Thyroid gland (tissue), 4 donors: ENCODE results near the gene KDM5B. TPM values are rescaled to one million over a fixed set of nuclear protein-coding genes. Genes with fewer than 3 reads are reported as not detected.

Experiments used
- DNase-seq, 2 donors: peaks; one replicate each; pipeline ENCODE4 v3.0.0-alpha.2; 2019
- H3K27ac ChIP-seq, 3 donors: fragments of 200-600 bp; sonication (generic); 1 replicate in 2 of 3; 2 replicates in 1 of 3; pipeline ENCODE4 v1.5.1; 2016 to 2019; ENCODE audit warnings: mild to moderate bottlenecking in 1 of 3, moderate library complexity in 1 of 3
- H3K27me3 ChIP-seq: fragments of 200-600 bp; sonication (generic); one replicate; pipeline ENCODE4 v1.5.1; 2019
- H3K36me3 ChIP-seq, 2 donors: fragments of 200-600 bp; sonication (generic); one replicate each; pipeline ENCODE4 v1.5.1; 2016 to 2019
- H3K4me1 ChIP-seq, 2 donors: fragments of 200-600 bp; sonication (generic); one replicate each; pipeline ENCODE4 v1.5.1; 2017 to 2019
- H3K4me3 ChIP-seq, 3 donors: fragments of 200-600 bp; sonication (generic); replicated peaks in 1 of 3; 1 replicate in 2 of 3; 2 replicates in 1 of 3; pipeline ENCODE4 v1.5.1; 2016; ENCODE audit warnings: mild to moderate bottlenecking in 1 of 3
- H3K9me3 ChIP-seq: fragments of 200-600 bp; sonication (generic); one replicate; pipeline ENCODE4 v1.5.1; 2017
- CTCF ChIP-seq, 6 experiments: fragments of 200-600 bp in 3 of 6; fragments of 450-650 bp in 3 of 6; sonication (generic) in 3 of 6; IDR thresholded peaks; one replicate each; pipeline ENCODE4 v1.5.1; 2016 to 2019; ENCODE audit warnings: antibody characterized with exemption in 6 of 6, mild to moderate bottlenecking in 2 of 6, inconsistent platforms in 1 of 6, moderate library complexity in 1 of 6
- POLR2A ChIP-seq, 2 donors: fragments of 450-650 bp; IDR thresholded peaks; one replicate each; pipeline ENCODE4 v1.6.1; 2017; ENCODE audit warnings: antibody characterized with exemption in 2 of 2, mild to moderate bottlenecking in 2 of 2, moderate library complexity in 1 of 2
- WGBS, 2 donors: methylation state at CpG; one replicate each; pipeline ENCODE4 v1.1.5; 2017; 5-methylcytosine and 5-hydroxymethylcytosine counted together
- intact Hi-C: fragments of 100-400 bp; cut with DNase I; formaldehyde crosslinking; loops from one replicate; pipeline ENCODE4 v1.15.1; 2023
- total RNA-seq, 4 donors: library from RNA; depleted of rRNA; stranded (reverse); fragments of >200 nt; gene quantifications; one replicate each; pipeline ENCODE4 v1.2.3, GENCODE V29; 2016

KDM5B gene
- total RNA-seq, 4 donors from 2014 or later = 53.1 to 78.5 (median 61.2) TPM

GRCh38 chr1:202815120-202815519 is 6.9 kb upstream of the KDM5B start:
- Histone ChIP-seq H3K36me3 (no peaks in the 10 kb centered on the region), H3K27me3 (no peaks in the 10 kb centered on the region), H3K4me1 (peaks cover 0 to 6% of the 10 kb centered on the region in 2 donors), H3K9me3 (no peaks in the 10 kb centered on the region), H3K4me3 (no peak overlapping the region), H3K27ac (no peak overlapping the region)
- intact Hi-C loops = no loop called here
- DNase-seq = no peak
- TF ChIP-seq CTCF (IDR thresholded peaks at IDR 0.05) (no peak), POLR2A (IDR thresholded peaks at IDR 0.05) (no peak)
- WGBS, 2 donors = 75% methylated on average over 10 of the region's 10 CpGs

GRCh38 chr1:202812176-202813026 is 4.2 kb upstream of the KDM5B start:
- DNase-seq = no peak
- intact Hi-C loops = loop anchor here (5.0 kb wide), 1 partner anchor 45 kb away; no protein-coding TSS in a partner anchor

GRCh38 chr1:202811296-202812175 is 3.3 kb upstream of the KDM5B start:
- 10 to 12% methylated on average over 34 of the region's 43 CpGs for WGBS, 2 donors
- H3K4me1 ChIP-seq = peaks cover under 1 to 6% of the 10 kb centered on the region in 2 donors
- DNase-seq = peak; percentile 9 to 28
- no peaks in the 10 kb centered on the region for H3K36me3 ChIP-seq
- TF ChIP-seq CTCF (IDR thresholded peaks at IDR 0.05) = no peak
- TF ChIP-seq POLR2A (IDR thresholded peaks at IDR 0.05) = no peak
- intact Hi-C loops = loop anchor here (5.0 kb wide), 1 partner anchor 46 kb away; no protein-coding TSS in a partner anchor
- peak overlapping the region; percentile 38 to 63 (median 51) for H3K4me3 ChIP-seq
- H3K9me3 ChIP-seq = no peaks in the 10 kb centered on the region
- H3K27ac ChIP-seq = peak overlapping the region in 1 of 3 donors; percentile 0
- no peaks in the 10 kb centered on the region for H3K27me3 ChIP-seq

More at GRCh38 chr1:202812176-202813026, 4.2 kb upstream of the KDM5B start:
- H3K27ac ChIP-seq = no peak overlapping the region
- H3K4me3 ChIP-seq = no peak overlapping the region
- TF ChIP-seq POLR2A (IDR thresholded peaks at IDR 0.05) (no peak), CTCF (IDR thresholded peaks at IDR 0.05) (no peak)
- WGBS, 2 donors = 53 to 58% methylated on average over 8 to 9 of the region's 9 CpGs
- no peaks in the 10 kb centered on the region for H3K27me3 ChIP-seq
- H3K4me1 ChIP-seq = peaks cover 0 to 6% of the 10 kb centered on the region in 2 donors
- H3K36me3 ChIP-seq = no peaks in the 10 kb centered on the region
- H3K9me3 ChIP-seq = no peaks in the 10 kb centered on the region

DNA sequence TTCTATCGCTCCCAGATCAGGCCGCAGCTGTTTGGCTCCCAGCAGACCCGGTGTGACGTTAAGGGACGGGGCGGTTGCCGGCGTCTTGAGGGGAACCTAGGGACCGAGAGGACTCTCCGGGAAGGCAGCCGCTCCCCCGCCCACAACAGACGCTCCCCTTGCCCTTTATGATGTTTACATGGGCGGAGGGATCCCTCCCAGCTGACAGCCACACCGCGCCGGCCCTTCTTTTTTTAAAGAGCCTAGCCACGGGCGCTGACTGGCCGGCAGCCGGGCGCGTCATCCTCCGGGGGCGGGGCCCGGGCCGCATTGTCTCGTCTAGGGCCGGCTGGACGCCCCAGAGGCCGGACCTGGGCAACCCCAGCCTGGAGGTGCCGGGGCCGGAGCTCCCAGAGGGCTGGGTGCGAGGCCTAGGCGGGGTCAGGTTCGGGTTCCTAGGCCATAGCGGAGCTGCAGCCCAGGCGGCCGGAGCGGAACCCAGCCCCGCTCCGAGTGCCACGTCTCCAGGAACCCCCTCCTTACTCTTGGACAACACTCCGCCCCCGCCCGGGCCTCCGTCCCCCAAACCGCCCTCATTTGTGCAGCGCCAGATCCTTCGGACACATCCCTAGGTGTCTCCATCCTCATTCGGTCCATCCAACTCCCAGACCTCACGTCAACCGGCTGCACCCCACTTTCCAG is 2.5 kb upstream of the KDM5B start, which contains the start of gene PCAT6:
PCAT6 (plus strand) TSS at position 340 of the 681 bp plus-strand sequence.
- peak within 1 kb of the TSS; percentile 51 to 63 (median 56) for H3K4me3 ChIP-seq
- intact Hi-C loops = loop anchor here (5.0 kb wide), 1 partner anchor 47 kb away; no protein-coding TSS in a partner anchor
- H3K27ac ChIP-seq = peak within 1 kb of the TSS; percentile 52 to 69 (median 54)
- TF ChIP-seq CTCF (IDR thresholded peaks at IDR 0.05) (no peak), POLR2A (IDR thresholded peaks at IDR 0.05) (peak; percentile 26 to 94)
- H3K27me3 ChIP-seq = no peaks in the 10 kb centered on the region
- peak; percentile 95 for DNase-seq
- peaks cover 9 to 14% of the 10 kb centered on the region in 2 donors for H3K4me1 ChIP-seq
- 1 to 2% methylated on average over 23 to 34 of the region's 53 CpGs for WGBS, 2 donors
- H3K9me3 ChIP-seq = no peaks in the 10 kb centered on the region
- no peaks in the 10 kb centered on the region for H3K36me3 ChIP-seq
